ENCODE results near the gene PBX1. TPM values are rescaled to one million over a fixed set of nuclear protein-coding genes. Genes with fewer than 3 reads are reported as not detected.
"Not testable (repeated sequence)": the region's sequence is repeated elsewhere in the genome, so short reads cannot be mapped to it uniquely, and the experiment has no call there.

PBX1 gene
- total and polyA plus RNA-seq, 8 donors = 17.3 to 113 (median 91.9) TPM

DNA sequence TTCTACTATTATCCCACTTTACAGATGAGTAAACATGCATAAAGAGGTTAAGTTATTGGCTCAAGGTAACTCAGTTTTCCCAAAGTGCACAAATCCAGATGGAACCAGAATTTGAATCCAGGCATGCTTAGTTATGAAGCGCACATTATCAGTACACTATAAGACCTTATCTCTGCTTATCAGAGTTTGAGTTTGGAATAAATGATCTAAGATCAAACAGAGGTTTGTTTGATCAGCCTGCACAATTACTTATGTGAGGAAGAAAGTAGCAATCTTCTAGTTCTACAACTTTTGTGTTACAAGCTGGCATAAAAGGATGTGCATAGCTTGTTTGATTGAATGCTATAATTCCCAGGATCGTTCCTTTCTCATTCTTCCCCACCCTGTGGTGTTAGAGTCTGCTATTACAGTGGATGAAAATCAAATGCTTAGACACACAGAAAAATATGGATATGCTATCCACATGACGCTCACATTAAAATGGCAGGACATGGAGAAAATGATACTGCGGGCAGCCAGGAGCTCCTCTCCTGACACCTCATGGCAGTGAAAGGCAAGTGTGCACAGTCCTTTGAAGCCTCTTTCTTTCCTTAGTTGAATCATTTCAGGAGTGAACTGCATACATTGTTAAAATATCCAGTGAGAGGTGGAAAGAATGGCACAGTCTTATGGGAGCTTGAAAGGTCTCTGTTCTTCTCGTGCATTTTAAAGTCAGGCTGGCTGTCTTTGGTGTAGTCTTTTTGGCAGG, 23.9 kb upstream of the PBX1 start:
- DNase-seq (no peak), FAIRE-seq (no peak), ATAC-seq (no peak)
- Histone ChIP-seq H3K36me3 (no peaks in the 10 kb centered on the region), H3K27ac (no peak overlapping the region), H3K27me3 (no peaks in the 10 kb centered on the region), H3K4me3 (no peak overlapping the region), H3K9me3 (no peaks in the 10 kb centered on the region), H3K4me1 (no peaks in the 10 kb centered on the region)
- intact Hi-C loops (cut with DNase I) = no loop called here
- TF ChIP-seq, protein P1, sequence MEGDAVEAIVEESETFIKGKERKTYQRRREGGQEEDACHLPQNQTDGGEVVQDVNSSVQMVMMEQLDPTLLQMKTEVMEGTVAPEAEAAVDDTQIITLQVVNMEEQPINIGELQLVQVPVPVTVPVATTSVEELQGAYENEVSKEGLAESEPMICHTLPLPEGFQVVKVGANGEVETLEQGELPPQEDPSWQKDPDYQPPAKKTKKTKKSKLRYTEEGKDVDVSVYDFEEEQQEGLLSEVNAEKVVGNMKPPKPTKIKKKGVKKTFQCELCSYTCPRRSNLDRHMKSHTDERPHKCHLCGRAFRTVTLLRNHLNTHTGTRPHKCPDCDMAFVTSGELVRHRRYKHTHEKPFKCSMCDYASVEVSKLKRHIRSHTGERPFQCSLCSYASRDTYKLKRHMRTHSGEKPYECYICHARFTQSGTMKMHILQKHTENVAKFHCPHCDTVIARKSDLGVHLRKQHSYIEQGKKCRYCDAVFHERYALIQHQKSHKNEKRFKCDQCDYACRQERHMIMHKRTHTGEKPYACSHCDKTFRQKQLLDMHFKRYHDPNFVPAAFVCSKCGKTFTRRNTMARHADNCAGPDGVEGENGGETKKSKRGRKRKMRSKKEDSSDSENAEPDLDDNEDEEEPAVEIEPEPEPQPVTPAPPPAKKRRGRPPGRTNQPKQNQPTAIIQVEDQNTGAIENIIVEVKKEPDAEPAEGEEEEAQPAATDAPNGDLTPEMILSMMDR (IDR thresholded peaks at IDR 0.05) = no peak
- 60 to 64% methylated on average over 5 of the region's 5 CpGs for WGBS, 2 donors

DNA sequence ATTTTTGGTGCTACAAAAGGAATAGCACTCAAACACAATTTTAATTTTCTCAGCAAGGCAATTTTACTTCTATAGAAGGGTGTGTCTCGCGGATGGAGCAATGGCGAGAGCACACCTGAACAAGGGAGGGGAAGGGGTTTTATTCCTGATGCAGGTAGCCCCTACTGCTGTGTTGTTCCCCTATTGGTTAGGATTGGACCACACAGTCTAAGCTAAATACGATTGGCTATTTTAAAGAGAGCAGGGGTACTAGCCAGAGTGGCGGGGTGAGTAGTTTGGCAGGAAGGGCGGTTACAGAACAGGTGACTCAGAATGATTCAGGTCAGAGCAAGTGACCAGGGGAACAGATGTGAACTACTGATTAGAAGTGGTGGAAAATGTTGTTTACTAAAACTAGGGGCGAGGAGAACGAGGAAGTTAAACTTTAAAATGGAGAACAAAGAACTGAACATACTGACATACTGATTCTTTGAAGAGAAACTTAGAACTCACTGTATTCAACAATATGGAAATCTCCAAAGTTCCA, 6.5 kb upstream of the PBX1 start:
- 92 to 95% methylated on average over 8 of the region's 8 CpGs for WGBS, 2 donors
- H3K36me3 ChIP-seq; H3K9me3 ChIP-seq; H3K27ac ChIP-seq; H3K27me3 ChIP-seq; FAIRE-seq; H3K4me3 ChIP-seq; ATAC-seq; DNase-seq; intact Hi-C loops (cut with DNase I): not testable (repeated sequence)
- H3K4me1 ChIP-seq = peaks cover 1 to 12% (median 6%) of the 10 kb centered on the region in 3 donors

DNA sequence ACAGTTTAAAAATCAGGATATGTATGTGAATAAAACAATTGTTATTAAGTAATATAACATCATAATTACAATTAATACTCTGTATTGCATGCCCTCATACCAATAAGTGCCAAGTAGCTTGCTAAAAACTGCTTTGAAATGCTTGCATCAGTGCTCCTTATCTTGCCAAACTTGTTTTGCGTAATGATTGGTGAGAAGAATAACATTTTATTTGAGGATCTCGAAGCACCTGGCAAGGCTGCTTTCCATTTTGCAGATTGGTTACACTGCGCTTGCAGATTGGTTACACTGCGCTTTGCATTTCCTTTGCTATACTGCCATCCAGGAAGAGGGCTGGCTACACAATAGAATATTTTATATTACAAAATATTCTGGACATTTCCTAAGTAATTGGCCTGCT, 1.7 kb upstream of the PBX1 start:
- Histone ChIP-seq H3K9me3 (no peaks in the 10 kb centered on the region), H3K27me3 (no peaks in the 10 kb centered on the region), H3K27ac (peak overlapping the region in 2 of 4 donors; percentile 59 to 77), H3K4me3 (no peak overlapping the region), H3K36me3 (no peaks in the 10 kb centered on the region), H3K4me1 (peaks cover 10 to 21% (median 14%) of the 10 kb centered on the region in 3 donors)
- peak in 4 of 6 donors; percentile 37 to 70 (median 66) for DNase-seq
- intact Hi-C loops (cut with DNase I) = no loop called here
- TF ChIP-seq, protein P1 (IDR thresholded peaks at IDR 0.05) = no peak
- peak; percentile 43 for FAIRE-seq
- peak; percentile 17 to 47 (median 34) for ATAC-seq
- WGBS, 2 donors = 18 to 27% methylated on average over 4 of the region's 4 CpGs

DNA sequence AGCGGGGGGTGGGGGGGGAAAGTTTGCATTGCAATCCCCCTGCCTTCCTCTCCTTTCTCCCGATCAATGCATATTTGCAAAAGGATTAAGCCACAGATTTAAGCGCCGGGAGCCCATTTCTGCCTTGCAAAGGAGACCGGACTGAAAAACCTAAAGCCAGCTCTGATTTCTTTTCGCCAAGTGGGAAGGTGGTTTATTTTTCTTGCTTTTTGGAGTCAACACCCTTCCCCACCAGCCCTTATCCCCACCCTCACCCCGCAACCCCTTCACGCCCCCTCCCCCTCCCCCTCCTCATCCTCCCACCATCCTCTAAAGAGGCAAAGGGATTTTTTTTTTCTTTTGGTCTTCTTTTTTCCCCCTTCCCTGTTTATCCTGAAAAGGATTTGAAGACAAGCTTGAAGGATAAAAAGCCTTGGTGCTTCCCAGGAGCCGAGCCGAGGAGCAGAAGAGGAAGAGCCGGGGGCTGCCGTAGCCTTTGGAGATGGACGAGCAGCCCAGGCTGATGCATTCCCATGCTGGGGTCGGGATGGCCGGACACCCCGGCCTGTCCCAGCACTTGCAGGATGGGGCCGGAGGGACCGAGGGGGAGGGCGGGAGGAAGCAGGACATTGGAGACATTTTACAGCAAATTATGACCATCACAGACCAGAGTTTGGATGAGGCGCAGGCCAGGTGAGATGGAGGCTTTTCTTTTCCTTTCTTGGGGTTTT, 513 bp downstream of the PBX1 start:
- Histone ChIP-seq H3K27ac (peak overlapping the region; percentile 35 to 88 (median 64)), H3K27me3 (no peaks in the 10 kb centered on the region), H3K36me3 (no peaks in the 10 kb centered on the region), H3K4me3 (peak overlapping the region; percentile 40 to 69 (median 62)), H3K4me1 (peaks cover 10 to 21% (median 18%) of the 10 kb centered on the region in 3 donors), H3K9me3 (no peaks in the 10 kb centered on the region)
- TF ChIP-seq, protein P1 (IDR thresholded peaks at IDR 0.05) = no peak
- ATAC-seq (peak; percentile 4 to 20 (median 9)), FAIRE-seq (no peak), DNase-seq (peak; percentile 15 to 69 (median 43))
- intact Hi-C loops (cut with DNase I) = no loop called here
- 0 to 1% methylated on average over 20 of the region's 20 CpGs for WGBS, 2 donors

DNA sequence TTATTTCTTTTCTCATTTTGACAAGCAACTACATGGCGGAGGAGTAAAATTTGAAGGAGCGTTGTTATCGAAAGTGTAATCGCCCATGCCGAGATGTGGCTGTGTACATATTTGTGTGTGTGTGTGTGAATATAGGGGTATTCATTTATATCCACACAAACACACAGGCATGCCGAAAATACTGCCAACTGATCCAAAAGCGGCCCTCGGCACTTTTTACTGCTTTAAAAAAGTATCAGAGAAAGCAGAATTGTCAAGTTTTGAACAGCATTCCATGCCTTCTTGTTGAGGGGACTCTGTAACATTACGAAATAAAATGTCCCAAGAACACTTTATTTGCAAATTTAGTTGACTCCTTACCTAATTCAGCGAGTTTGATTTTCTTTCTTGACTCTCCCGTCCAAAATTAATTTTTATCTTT, 1.1 kb downstream of the PBX1 start:
- TF ChIP-seq, protein P1 (IDR thresholded peaks at IDR 0.05) = no peak
- Histone ChIP-seq H3K27ac (peak overlapping the region; percentile 35 to 88 (median 64)), H3K9me3 (no peaks in the 10 kb centered on the region), H3K4me3 (peak overlapping the region; percentile 40 to 69 (median 62)), H3K27me3 (no peaks in the 10 kb centered on the region), H3K36me3 (no peaks in the 10 kb centered on the region), H3K4me1 (peaks cover 10 to 23% (median 21%) of the 10 kb centered on the region in 3 donors)
- no peak for DNase-seq
- intact Hi-C loops (cut with DNase I) = no loop called here
- WGBS, 2 donors = 1 to 2% methylated on average over 11 of the region's 11 CpGs
- no peak for ATAC-seq
- no peak for FAIRE-seq
